Liver (tissue), 9 donors: ENCODE data around the gene CCR8. TPM values are rescaled to one million over a fixed set of nuclear protein-coding genes. Genes with fewer than 3 reads are reported as not detected.

Experiments
- DNase-seq: peaks from one replicate; pipeline ENCODE4 v3.0.0-alpha.2; 2017; ENCODE audit warnings: low spot score
- H3K27ac ChIP-seq, 2 donors: one replicate each; pipeline ENCODE4 v1.7.0; 2013; ENCODE audit warnings: inconsistent platforms in 2 of 2, low read length in 2 of 2, control low read depth in 1 of 2, low read depth in 1 of 2, mild to moderate bottlenecking in 1 of 2
- H3K27me3 ChIP-seq, 4 donors: one replicate each; pipeline versions ENCODE4 v1.6.1 to v1.7.0; 2013; ENCODE audit warnings: low read length in 3 of 4, inconsistent platforms in 1 of 4, mild to moderate bottlenecking in 1 of 4, moderate library complexity in 1 of 4; ENCODE audit not compliant: control insufficient read depth in 4 of 4, insufficient read depth in 4 of 4
- H3K36me3 ChIP-seq, 4 donors: one replicate each; pipeline versions ENCODE4 v1.6.1 to v1.7.0; 2013; ENCODE audit warnings: low read length in 3 of 4, mild to moderate bottlenecking in 3 of 4, low read depth in 1 of 4, moderate library complexity in 1 of 4; ENCODE audit not compliant: control insufficient read depth in 4 of 4, insufficient read depth in 3 of 4
- H3K4me1 ChIP-seq, 4 donors: one replicate each; pipeline versions ENCODE4 v1.6.1 to v1.7.0; 2013; ENCODE audit warnings: low read length in 3 of 4, mild to moderate bottlenecking in 3 of 4, moderate library complexity in 1 of 4; ENCODE audit not compliant: control insufficient read depth in 4 of 4, insufficient read depth in 4 of 4
- H3K4me3 ChIP-seq, 3 donors: one replicate each; pipeline versions ENCODE4 v1.6.1 to v1.7.0; 2013; ENCODE audit warnings: low read length in 3 of 3, control low read depth in 1 of 3, low read depth in 1 of 3, mild to moderate bottlenecking in 1 of 3
- H3K9ac ChIP-seq, 2 donors: one replicate each; pipeline ENCODE4 v1.7.0; 2013; ENCODE audit warnings: low read length in 2 of 2, mild to moderate bottlenecking in 2 of 2, moderate library complexity in 2 of 2, control low read depth in 1 of 2, low read depth in 1 of 2
- H3K9me3 ChIP-seq, 4 donors: one replicate each; pipeline versions ENCODE4 v1.6.1 to v1.7.0; 2013; ENCODE audit warnings: low read length in 3 of 4; ENCODE audit not compliant: control insufficient read depth in 4 of 4
- FOXA1 ChIP-seq: IDR thresholded peaks from 2 replicates; pipeline ENCODE4 v1.6.1; 2016; ENCODE audit warnings: antibody characterized with exemption
- FOXA2 ChIP-seq: IDR thresholded peaks from 2 replicates; pipeline ENCODE4 v1.6.1; 2016; ENCODE audit warnings: antibody characterized with exemption
- GABPA ChIP-seq, 2 donors: IDR thresholded peaks in 1 of 2; conservative IDR thresholded peaks in 1 of 2; 2 replicates each; pipeline ENCODE4 v1.6.1; 2016; ENCODE audit warnings: antibody characterized with exemption in 2 of 2, mild to moderate bottlenecking in 1 of 2, moderate library complexity in 1 of 2
- HNF4A ChIP-seq, 2 donors: conservative IDR thresholded peaks; 2 replicates each; pipeline ENCODE4 v1.6.1; 2016; ENCODE audit warnings: antibody characterized with exemption in 2 of 2, mild to moderate bottlenecking in 2 of 2
- HNF4G ChIP-seq: IDR thresholded peaks from 2 replicates; pipeline ENCODE4 v1.6.1; 2016; ENCODE audit warnings: antibody characterized with exemption
- RAD21 ChIP-seq, 2 donors: IDR thresholded peaks; 2 replicates each; pipeline ENCODE4 v1.6.1; 2016; ENCODE audit warnings: antibody characterized with exemption in 2 of 2, mild to moderate bottlenecking in 2 of 2
- RXRA ChIP-seq, 2 donors: IDR thresholded peaks; 2 replicates each; pipeline ENCODE4 v1.6.1; 2017 to 2018; ENCODE audit warnings: antibody characterized with exemption in 2 of 2, mild to moderate bottlenecking in 1 of 2
- SP1 ChIP-seq: IDR thresholded peaks from 2 replicates; pipeline ENCODE4 v1.6.1; 2018; ENCODE audit warnings: antibody characterized with exemption, mild to moderate bottlenecking
- YY1 ChIP-seq: IDR thresholded peaks from 2 replicates; pipeline ENCODE4 v1.6.1; 2016; ENCODE audit warnings: antibody characterized with exemption, mild to moderate bottlenecking
- WGBS: extraction: QIAGEN DNeasy Blood & Tissue Kit; methylation state at CpG from one replicate; pipeline ENCODE4 v1.1.7; 2013; 5-methylcytosine and 5-hydroxymethylcytosine counted together
- polyA plus RNA-seq, 2 donors: library from polyadenylated mRNA; stranded (reverse) in 1 of 2; unstranded in 1 of 2; fragments of 200-250 nt in 1 of 2; fragments of >200 nt in 1 of 2; fragmentation: Nextera tagmentation in 1 of 2; extraction: Ambion mirVana in 1 of 2; gene quantifications; one replicate each; pipeline versions ENCODE4 v1.2.1 to v1.2.3, GENCODE V29; 2013 to 2015
- total RNA-seq, 2 donors: library from RNA; depleted of rRNA; stranded (reverse); fragments of >200 nt; gene quantifications; one replicate each; pipeline ENCODE4 v1.2.3, GENCODE V29; 2014
- TF ChIP-seq, protein P1 (sequence below): IDR thresholded peaks from 2 replicates; pipeline ENCODE4 v1.6.1; 2016; ENCODE audit warnings: antibody characterized with exemption, mild to moderate bottlenecking
- TF ChIP-seq, protein P2 (sequence below): IDR thresholded peaks from 2 replicates; pipeline ENCODE4 v1.6.1; 2016; ENCODE audit warnings: antibody characterized with exemption
- TF ChIP-seq, protein P3 (sequence below): IDR thresholded peaks from 2 replicates; pipeline ENCODE4 v1.6.1; 2016; ENCODE audit warnings: antibody characterized with exemption
- donor health status: healthy.
- donor health status: healthy.
- donor health status: healthy.
- donor health status: healthy.
- donor health status: healthy.

CCR8 gene
- total and polyA plus RNA-seq, 4 donors = not detected

- TF ChIP-seq, protein P1, sequence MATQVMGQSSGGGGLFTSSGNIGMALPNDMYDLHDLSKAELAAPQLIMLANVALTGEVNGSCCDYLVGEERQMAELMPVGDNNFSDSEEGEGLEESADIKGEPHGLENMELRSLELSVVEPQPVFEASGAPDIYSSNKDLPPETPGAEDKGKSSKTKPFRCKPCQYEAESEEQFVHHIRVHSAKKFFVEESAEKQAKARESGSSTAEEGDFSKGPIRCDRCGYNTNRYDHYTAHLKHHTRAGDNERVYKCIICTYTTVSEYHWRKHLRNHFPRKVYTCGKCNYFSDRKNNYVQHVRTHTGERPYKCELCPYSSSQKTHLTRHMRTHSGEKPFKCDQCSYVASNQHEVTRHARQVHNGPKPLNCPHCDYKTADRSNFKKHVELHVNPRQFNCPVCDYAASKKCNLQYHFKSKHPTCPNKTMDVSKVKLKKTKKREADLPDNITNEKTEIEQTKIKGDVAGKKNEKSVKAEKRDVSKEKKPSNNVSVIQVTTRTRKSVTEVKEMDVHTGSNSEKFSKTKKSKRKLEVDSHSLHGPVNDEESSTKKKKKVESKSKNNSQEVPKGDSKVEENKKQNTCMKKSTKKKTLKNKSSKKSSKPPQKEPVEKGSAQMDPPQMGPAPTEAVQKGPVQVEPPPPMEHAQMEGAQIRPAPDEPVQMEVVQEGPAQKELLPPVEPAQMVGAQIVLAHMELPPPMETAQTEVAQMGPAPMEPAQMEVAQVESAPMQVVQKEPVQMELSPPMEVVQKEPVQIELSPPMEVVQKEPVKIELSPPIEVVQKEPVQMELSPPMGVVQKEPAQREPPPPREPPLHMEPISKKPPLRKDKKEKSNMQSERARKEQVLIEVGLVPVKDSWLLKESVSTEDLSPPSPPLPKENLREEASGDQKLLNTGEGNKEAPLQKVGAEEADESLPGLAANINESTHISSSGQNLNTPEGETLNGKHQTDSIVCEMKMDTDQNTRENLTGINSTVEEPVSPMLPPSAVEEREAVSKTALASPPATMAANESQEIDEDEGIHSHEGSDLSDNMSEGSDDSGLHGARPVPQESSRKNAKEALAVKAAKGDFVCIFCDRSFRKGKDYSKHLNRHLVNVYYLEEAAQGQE = no peak
These were observed 8.7 kb downstream of the CCR8 start (continued) for GRCh38 chr3:39338201-39338600.

- TF ChIP-seq YY1 (no peak), RXRA (IDR thresholded peaks at IDR 0.05) (no peak), HNF4A (conservative IDR thresholded peaks at IDR 0.05) (no peak), RAD21 (IDR thresholded peaks at IDR 0.05) (no peak), FOXA1 (no peak), FOXA2 (no peak), SP1 (no peak), GABPA (IDR thresholded peaks at IDR 0.05 in 1 of 2, conservative IDR thresholded peaks at IDR 0.05 in 1 of 2) (no peak), HNF4G (no peak)
- TF ChIP-seq, protein P2, sequence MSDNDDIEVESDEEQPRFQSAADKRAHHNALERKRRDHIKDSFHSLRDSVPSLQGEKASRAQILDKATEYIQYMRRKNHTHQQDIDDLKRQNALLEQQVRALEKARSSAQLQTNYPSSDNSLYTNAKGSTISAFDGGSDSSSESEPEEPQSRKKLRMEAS = no peak
- TF ChIP-seq, protein P1 = no peak
- TF ChIP-seq, protein P3, sequence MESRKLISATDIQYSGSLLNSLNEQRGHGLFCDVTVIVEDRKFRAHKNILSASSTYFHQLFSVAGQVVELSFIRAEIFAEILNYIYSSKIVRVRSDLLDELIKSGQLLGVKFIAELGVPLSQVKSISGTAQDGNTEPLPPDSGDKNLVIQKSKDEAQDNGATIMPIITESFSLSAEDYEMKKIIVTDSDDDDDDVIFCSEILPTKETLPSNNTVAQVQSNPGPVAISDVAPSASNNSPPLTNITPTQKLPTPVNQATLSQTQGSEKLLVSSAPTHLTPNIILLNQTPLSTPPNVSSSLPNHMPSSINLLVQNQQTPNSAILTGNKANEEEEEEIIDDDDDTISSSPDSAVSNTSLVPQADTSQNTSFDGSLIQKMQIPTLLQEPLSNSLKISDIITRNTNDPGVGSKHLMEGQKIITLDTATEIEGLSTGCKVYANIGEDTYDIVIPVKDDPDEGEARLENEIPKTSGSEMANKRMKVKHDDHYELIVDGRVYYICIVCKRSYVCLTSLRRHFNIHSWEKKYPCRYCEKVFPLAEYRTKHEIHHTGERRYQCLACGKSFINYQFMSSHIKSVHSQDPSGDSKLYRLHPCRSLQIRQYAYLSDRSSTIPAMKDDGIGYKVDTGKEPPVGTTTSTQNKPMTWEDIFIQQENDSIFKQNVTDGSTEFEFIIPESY = no peak
- H3K27ac ChIP-seq = no peak overlapping the region
- WGBS = 93% methylated on average over 1 of the region's 1 CpG
- no peaks in the 10 kb centered on the region for H3K27me3 ChIP-seq
- no peaks in the 10 kb centered on the region for H3K9me3 ChIP-seq
- H3K36me3 ChIP-seq = no peaks in the 10 kb centered on the region
- H3K9ac ChIP-seq = no peak overlapping the region
- H3K4me1 ChIP-seq = peaks cover 0 to 2% (median 0%) of the 10 kb centered on the region in 4 donors
- no peak overlapping the region for H3K4me3 ChIP-seq
- no peak for DNase-seq
These were observed 9.6 kb downstream of the CCR8 start for GRCh38 chr3:39339086-39339485.
